GM18526 (cell line): ENCODE results near the gene SPINK1.

ENCODE experiments used
- POLR2A ChIP-seq: IDR thresholded peaks from 3 replicates; pipeline ENCODE4 v1.6.1; 2011; ENCODE audit not compliant: insufficient read length; ENCODE audit errors: extremely low read depth

SPINK1 gene

DNA sequence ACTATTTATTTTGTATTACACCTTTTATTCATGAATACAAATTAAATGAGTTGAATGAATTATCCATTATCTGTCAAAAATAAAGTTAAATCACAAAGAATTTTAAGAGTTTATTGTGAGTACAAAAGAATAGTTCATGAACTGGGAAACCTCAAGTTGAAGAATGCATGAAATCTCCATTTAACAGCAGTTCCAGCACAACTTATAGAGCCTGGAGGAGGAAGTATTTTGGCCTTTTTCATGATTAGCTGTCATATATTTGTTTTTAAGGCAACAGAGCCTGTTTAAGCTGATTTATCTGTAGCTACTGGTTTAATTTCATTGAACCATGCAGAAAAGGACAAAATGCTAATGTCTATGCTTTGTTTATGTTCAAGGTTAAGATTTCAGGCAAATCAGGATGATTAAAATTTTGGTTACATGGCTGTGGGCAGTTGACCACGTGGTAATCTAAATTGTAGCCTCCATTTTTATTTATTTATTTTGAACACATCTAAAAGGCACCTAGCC lies 12.2 kb downstream of the SPINK1 start:
- TF ChIP-seq POLR2A, result no peak

DNA sequence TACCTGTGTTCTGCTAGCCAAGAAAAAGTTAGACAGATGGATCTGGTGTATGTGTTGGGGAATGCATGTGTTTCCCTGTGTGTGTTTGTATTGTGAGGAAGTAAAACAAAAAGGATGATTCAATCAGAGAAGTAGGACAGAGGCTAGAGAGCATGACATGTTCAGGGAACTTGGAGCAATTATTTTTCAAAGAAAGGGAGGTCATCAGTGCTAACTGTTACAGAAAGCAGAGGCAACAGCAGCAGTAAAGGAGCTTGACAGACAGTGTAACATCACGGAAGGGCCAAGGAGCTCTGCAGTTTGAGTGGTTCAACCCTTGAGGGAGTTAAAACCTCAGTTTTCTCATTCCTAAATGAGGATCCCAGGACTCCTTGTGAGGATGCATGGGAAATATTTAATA lies 13.2 kb downstream of the SPINK1 start:
- TF ChIP-seq POLR2A, result no peak

DNA sequence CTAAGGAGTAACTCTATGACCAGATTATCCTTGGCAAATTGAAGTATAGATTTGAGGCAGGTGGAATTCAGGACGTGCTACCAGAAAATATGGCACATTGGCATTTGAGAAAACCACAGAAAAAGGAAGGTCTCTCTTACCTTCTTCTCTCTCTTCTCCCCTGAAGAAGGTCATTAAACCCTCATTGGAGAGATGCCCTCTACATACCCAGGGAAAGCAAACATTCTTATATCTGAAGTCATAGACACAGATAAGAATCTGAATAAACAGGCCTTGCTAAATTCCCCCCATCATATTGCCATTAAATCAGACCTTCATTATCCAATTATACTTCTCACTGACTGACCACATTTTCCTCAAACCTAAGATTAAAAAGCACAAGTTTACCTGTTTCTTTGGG lies 17.8 kb downstream of the SPINK1 start:
- no peak for TF ChIP-seq POLR2A

DNA sequence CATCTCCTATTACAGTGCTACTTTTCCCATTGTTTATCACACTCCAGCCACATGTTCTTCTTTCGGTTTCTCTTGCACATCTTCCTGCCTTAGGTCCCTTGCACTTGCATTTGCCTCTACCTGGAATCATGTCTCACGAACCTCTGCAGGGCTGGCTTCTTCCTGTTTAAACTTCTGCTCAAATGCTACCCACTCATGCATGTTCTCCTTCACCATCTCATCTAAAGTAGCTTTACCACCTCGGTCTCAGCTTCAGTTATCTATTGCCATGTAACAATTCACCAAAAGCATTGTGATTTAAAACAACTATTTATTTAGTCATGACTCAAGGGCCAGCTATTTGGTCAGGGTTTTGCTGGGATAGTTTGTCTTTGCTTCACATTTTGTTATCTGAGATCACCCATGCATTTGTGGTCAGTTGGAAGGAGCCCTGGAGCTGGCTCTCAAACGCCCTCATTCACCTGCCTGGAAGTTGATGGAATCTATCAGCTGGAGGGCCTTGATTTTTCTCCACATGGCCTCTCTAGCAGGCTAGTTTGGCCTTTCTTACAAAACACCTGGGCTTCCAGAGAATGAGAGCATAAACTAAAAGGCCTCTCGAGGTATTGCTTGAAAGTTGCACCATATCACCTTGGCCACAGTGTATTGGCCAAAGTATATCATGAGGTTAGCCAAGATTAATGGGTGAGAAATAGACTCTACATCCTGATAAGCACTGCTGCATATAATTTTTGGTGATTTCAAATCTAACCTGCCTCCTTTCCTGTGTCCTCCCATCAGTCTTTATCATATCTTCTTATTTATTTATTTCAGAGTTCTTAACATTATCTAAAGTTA lies 21.4 kb downstream of the SPINK1 start:
- no peak for TF ChIP-seq POLR2A

DNA sequence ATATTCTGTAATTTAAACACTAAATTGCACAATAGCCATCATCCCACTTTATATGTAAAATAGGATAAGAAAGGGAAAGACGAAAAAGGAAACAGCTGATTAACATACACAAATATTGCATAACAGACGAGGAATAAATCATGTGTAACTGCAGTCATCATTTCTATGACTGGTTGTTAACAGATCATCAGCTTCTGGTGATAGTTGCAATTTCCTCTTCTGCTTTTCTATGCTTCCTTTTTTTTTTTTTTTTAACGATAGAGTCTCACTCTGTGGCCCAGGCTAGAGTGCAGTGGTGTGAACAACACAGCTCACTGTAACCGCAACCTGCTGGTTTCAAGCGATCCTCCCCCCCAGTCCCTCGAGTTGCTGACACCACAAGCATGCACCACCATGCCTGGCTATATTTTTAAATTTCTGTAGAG lies 26.4 kb downstream of the SPINK1 start:
- TF ChIP-seq POLR2A, result no peak

DNA sequence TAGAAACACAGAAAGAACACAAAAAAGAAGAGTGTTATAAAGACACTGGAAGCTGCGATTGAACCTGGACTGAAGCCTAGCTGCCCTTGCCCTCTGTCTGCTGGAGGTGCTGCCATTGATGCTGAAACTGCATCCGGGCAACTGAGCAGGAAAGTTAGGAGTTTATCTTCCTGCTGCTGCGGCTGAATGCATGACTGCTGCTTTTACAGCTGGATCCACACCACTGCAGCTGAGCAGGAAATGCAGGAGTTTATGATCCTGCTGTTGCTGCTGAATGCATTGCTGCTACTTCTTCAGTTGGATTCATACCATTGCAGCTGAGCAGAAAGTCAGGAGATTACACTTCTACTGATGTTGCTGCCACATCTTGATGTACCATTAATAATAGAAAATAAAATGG lies 27.1 kb downstream of the SPINK1 start:
- TF ChIP-seq POLR2A, result no peak

DNA sequence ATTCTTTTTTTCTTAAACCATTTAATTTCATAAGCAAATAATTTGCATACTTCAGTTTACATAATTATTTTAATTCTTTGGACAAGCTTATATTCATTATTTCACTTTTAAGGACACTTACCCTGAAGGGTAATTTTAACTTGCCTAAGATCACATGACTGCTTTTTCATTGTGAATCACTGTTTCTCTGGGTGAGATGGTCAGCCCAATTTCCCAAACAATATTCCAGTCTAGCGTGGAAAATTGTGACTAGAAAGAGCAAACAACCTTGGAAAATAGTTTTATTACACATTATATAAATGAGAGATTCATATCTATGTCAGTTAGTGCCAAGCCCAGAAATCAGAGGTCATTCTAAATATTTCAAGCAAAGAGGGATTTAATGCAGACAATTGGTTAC lies 27.5 kb downstream of the SPINK1 start:
- no peak for TF ChIP-seq POLR2A

DNA sequence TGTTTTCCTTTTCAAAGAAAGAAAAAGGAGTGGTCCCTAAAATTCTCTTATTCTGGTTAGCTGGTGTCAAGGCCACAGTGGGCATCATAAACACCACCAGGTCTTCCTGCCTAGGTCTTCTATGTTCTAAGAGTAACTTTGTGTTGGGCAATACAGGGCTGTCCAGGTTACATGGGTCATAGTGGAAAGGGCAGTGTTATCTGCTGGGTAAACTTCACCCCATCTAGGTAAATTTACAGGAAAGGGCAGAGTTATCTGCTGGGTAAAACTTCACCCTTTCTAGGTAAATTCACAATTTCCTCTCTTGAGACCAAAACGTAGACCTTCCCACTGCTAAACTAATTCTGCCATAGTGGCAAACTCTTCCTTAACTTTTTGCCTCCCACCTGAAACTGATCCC lies 30.0 kb downstream of the SPINK1 start:
- no peak for TF ChIP-seq POLR2A

DNA sequence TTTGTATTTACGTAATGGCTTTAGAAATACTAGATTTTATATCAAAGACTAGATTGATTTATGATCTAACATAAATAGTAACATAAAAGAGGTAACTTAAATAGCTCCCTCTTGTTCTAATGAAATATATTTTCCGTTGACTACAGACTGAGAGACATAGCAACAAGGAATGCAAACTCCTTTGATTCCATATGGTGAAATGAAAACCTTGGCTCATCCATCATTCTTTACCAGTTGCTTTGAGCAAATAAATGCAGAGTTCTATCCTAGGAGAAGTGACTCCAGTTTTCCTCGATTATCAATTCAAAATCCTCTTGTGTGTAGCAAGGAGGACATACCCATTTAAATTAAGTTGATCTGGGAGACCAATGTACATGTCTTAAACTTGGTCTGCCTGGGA lies 31.0 kb downstream of the SPINK1 start:
- no peak for TF ChIP-seq POLR2A

DNA sequence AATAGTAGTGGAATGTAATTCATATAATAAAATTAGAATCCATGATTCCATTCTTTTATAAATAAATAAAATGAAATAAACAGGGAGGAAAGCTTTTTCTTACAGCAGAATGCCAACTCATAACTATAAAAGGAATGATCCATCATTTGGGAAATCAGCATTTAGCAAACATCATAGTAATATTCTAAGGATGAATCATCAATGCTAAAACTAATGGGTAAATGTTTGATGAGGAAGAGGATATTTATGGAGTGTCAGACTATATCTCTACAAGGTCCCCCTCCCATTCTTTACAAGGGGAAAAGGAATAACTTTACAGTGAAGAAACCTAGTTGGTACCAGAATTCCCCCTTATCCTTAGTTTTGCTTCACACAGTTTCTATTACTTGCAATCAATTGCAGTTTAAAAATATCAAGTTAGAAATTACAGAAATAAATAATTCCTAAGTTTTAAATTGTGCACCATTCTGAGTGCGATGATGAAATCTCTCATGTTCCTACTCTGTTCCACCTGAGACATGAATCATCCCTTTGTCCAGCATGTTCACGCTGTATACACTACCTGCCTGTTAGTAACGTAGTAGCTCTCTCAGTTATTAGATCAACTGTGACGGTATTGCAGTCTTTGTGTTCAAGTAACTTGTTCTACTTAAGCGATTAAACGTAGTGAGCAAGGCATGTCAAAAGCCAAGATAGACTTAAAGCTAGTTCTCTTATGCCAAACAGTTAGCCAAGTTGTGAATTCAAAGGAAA lies 34.7 kb downstream of the SPINK1 start:
- TF ChIP-seq POLR2A, result no peak

DNA sequence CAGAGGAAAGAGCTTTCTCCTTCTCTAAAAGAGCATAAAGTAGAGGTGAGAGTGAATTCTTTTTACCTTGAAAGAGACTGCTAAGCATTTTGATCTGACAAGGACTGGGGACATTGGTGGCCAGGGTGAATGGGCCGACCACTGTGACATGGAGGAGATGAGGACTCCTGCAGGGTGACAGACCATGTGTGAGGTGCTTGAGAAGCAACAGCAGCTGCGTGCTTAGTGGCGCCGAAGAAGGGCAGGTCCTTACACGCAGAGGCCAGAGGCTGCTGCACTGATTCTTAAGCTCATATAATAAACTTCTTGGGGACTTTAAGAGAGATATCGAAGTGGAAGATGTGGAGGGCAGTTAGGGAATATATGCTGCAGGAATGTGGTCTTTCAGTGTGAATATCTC lies 40.3 kb downstream of the SPINK1 start:
- TF ChIP-seq POLR2A, result no peak

DNA sequence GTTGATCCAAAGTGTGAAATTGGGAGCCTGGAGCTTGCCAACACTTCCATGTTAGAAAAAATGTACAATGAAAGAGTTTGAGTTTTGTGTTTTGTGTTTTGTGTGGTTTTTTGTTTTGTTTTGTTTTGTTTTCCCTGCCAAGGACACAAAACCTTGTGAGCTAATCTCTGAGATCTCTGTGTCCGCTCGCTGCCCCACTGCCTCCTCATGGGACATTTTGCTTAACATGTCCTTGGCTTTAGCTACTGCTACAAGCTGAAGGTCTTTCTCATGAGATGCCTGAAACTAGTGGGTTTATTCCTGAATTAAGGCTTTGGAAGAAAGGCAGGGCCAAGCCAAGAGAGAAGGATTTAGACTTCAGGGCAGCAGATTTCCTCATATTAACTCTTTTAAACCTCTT lies 41.7 kb downstream of the SPINK1 start:
- no peak for TF ChIP-seq POLR2A

DNA sequence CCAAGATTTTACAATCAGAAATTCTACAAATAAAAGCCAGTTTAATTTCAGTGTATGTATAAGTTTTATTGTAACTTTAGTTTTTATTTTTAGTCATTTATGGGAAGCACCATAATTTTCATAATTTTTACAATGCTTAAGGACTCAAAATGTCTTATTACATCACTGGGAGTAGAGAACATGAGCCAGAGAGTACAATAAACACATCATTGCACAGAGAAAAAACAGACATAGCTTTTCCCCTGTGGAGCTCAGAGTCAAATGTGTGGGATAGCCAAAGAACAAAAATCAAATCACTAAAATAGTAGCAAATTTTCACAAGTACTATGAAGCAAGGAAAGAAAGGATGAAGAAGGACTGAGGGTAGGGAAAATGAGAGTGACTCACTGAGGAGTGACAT lies 43.4 kb downstream of the SPINK1 start:
- no peak for TF ChIP-seq POLR2A

DNA sequence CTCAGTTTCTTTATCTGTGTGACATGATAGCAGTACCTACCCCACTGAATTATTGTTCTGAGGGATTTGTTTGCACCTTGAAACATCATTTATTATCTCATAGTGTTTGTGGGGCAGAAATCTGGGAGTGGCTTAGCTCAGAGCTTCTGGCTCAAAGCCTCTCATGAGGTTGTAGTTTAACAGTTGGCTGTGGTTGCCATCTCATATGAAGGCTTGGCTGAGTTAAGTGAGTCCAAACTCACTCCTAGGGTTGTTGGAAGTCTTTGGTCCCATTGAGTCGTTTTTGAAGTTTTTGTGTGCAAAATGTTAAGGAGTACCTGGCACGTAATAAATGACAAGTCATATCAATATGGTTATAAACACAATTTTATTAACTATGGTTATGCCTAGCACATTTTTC lies 45.3 kb downstream of the SPINK1 start:
- TF ChIP-seq POLR2A, result no peak

DNA sequence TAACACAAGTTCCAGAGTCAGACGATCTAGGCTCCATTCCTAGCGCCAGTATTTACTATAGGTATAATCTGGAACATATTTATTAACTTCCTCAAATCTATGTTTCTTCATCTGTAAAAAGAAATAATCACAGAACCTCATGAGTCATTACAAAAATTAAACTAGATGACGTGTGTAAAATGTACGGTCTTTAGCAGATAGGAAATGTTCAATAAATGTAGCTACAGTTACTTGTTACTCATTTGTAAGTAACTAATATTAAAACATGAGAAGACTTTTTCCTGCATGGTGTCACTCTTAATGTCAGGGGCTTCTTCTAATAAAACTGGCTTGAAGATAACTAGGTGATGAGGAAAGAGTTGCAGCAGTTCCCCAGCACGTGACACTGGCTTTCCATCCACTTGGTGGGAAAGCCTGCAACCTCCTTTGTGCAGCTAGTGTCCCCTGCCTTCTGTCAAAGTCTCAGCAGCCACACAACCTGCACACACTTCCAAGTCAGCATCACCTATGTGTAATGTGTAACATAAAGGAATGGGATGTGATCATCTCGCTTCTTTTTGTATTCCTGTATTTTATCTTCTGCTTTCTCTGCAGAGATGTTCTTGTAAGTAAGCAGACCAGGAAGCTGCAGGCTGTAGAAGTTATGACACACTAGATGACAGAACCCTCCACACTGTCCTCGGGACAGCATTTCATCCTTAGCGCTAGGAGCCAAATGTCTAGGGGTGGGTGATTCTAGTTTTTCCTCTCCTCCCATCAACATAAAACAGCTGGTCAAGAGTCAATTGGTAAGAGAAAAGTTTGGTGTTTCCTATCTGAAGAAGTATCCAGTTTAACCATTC lies 47.1 kb downstream of the SPINK1 start:
- TF ChIP-seq POLR2A, result no peak
